GM15510 (cell line): ENCODE data around the gene LIPC.

Experiments
- POLR2A ChIP-seq: IDR thresholded peaks from 3 replicates; pipeline ENCODE4 v1.6.1; 2011; ENCODE audit warnings: borderline replicate concordance; ENCODE audit not compliant: insufficient read length; ENCODE audit errors: extremely low read depth

Gene LIPC

DNA sequence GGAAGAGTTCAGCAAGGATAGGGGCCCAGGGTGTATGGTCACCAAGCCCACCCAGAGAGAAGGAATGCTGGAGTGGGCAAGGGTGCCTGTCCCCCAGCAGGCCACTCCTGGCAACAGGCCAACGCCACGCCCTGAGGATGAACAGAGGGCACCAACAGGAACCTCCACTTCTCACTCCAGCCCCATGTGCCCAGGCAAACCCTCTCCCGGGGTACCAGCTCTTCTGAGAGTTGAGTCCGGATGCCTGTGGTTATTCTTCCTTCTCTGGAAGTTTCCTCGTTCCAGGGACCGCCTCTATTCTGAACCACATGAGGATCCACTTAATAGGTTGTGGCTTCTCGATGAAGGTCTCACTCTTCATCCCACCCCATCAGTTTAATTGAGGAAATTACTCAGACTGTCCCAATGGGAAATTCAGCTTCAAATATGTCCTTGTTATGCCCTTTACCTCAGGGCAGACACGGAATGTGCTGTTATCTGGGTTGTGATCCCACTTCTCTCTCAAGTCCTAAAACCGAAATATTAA, 114.3 kb downstream of the LIPC start:
- TF ChIP-seq POLR2A = no peak

DNA sequence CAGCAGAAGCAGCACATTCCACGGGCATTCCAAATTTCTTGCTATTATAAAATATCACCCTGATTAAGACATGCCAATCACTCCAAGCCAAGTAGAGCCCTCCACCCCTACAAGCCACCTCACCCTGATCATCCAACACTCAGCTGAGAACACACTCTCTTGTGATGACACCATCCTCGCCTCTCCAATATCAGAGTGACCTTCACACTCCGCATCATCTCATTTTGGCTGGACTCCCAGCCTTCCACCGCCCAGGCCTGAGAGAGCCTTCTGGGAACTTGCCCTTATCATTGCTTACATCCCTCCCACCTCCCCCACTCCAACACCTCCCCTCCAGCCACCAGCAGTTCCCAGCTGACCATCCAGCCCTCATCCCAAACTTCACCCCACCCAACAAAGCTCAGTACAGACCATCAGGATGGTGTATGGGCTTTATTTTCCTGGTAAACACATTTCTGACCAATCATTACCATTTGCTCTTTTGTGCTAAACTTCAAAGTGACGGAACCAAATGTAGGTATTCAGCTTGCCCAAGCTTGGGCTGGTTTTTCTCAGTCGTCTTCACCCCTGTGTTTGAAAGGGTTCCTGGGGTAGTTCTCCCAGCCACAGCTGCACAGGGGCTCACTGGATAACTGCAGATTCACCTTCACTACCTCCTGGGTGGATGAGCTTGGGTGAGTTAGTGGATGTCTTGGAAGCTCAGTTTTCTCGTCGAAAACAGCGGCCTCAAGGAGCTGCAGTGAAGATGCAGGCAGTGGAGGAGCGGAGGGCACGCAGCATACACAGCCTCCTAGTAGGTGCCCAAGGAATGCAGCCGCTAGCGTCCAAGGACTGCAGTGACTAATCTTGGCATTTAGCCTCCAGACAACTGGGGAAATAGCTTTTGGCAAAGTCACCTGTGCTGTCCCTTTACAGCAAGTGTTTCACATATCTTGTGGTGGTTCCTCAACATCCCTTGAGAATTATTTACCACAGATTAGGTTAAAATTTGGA, 115.1 kb downstream of the LIPC start:
- TF ChIP-seq POLR2A = no peak

DNA sequence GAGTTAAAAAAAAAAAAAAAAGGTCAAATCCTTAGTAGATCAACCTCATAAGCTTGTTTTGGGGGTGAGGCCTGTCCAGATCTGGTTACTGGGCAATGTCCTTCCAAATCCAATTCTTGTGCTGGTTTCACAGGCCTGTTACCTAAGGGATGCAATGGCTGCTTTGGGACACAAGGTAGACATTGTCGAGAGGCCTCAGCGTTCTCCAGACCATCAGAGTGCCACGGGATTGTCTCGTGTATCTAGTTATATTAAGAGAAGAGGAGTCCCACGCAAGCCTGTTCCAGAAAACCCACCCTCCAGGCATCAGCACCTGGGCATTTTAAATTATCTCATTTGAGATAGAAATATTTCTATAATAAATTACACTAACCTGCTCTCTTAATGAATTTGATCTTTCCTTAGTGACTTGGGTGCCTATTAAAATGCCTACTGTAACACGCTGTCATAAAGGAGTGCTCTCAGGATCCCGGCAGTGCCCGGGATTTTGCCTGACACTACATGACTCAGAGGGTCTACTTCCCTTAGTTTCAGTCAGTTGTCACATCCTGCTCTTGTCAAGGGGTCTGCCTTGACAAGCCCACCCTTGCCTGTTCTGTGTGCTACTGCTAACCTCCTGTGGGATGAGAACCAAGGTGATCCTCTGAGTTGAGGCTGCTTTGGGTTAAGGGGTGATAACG, 116.0 kb downstream of the LIPC start:
- TF ChIP-seq POLR2A = no peak

DNA sequence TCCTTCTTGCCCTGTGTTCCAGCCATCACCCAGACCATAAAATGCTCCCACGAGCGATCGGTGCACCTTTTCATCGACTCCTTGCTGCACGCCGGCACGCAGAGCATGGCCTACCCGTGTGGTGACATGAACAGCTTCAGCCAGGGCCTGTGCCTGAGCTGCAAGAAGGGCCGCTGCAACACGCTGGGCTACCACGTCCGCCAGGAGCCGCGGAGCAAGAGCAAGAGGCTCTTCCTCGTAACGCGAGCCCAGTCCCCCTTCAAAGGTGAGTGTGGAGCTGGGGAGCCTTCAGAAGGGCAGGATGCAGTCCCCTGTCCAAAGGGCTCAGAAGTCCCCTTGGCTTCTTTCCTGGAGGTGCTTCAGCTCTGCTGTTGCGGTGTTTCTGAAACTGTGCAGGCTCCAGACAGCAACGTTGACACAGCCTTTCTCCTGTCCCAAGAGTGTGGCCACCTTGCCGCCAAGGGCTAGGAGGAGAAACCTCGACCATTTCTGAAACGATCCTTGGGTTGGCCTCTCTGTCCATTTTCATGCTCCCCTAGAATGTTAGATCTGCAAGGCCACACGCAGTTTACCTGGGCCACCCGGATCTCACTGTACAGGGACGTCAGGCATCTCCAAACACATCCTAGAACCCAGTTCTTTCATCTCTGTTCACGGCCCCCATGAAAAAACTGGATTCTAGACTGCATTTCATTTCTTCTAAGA, 116.7 kb downstream of the LIPC start:
- TF ChIP-seq POLR2A = no peak

DNA sequence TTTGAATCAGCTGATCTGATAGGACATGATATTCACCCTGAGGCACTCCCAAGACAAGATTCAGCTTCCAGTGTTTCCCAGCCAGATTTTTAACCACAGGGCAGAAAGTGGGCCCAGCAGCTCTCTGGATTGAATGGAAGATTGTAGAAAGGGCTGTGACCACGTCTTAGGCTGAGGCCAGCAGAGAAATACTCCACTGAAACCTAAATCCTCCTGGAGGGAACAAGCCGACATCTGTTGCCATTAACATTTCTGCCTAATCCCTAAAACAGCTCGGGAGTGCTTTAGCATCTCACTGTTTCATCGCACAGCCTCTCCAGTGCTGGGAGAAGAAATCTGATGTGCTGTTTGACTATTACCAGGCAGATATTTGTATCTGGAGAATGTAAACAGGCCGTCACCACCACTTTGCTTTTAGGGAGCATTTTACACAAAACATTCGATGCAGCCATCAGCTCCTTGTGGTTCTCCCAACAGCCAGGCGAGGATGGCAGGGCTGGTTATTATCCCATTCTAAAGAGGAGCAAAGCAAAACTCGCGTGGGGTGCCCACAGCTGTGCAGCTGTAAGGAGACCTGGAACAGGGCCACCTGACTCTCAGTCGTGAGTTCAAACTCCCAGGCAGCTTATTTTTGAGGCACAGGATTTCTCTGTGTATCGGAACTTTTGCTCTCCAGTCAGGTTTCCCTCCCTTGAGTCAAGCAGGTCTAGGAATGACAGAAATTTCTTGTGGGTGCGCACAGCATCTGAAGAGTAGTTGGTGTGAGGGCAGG, 117.4 kb downstream of the LIPC start:
- TF ChIP-seq POLR2A = no peak

DNA sequence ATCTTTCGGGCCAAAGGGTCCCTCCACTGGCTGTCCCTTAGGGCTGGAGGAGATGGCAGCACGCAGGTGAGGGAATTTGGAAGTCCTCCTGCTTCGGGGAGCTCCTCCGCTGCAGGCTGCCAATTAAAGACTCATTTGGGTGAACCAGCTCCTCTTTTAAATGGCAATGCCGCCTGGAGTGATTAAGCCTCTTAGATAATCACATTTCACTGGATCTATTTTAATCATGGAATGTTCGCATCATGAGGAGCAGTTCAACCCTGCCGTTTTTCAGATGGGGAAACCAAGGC, 117.9 kb downstream of the LIPC start:
- TF ChIP-seq POLR2A = no peak

DNA sequence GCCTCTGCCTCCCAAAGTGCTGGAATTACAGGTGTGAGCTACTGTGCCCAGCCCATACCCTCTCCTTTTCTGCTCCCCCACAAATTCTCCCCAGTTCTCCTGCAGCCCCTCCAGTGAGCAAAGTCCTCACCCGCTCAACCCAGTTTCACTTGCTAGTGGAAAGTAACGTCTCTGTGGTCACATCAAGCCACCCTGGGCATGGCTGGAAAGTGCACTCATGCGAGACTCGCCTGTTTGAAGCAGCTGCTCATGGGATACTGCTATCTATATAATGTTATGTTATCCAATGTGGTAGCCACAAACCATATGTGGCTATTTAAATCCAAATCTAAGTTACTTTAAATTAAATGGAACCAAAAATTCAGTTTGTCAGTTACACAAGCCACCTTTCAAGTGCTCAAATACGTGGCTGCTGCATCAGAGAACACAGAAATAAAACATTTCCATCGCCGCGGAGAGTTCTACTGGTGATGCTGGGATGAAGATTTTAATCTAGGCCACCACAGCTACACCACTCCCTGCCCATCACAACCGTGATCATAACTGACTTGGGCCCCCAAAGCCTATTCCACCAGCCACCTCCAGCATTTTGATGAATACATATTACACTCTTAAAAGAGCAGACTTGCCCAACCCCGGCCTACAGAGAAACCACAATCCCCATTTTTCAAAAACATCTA, 119.4 kb downstream of the LIPC start:
- no peak for TF ChIP-seq POLR2A

DNA sequence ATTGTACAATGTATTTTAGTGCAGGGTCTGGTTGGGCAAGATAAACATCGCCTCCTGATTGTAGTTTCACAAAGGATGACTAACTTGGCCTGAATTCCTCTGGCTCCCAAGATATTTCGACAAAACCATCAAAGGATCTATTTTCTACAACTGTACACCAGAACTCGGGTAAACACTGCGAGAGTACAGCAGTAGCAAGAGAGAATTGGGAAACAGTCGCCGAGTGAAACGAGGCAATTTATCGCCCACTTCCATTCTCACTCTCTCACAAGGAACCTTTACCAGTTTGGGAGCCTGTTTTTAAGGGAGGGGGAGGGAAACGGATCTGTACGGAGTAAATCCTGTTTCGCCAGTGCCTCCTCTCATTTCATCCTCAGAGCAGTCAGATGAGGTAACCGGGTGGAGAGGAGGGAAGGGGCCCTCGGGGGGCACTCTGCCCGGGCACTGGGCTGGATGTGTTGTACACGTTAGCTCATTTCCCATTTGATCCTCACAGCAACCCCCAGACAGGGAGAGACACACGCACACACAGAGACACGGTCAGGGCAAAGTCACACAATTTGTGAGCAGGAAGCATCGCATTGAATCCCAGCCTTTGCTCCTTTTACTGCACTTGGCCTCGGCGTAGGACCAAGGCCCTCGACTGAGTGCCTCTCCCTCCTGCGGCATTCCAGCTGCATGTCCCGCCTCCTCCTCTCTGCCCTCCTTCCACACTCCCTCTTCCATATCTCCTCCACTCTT, 120.1 kb downstream of the LIPC start:
- no peak for TF ChIP-seq POLR2A

DNA sequence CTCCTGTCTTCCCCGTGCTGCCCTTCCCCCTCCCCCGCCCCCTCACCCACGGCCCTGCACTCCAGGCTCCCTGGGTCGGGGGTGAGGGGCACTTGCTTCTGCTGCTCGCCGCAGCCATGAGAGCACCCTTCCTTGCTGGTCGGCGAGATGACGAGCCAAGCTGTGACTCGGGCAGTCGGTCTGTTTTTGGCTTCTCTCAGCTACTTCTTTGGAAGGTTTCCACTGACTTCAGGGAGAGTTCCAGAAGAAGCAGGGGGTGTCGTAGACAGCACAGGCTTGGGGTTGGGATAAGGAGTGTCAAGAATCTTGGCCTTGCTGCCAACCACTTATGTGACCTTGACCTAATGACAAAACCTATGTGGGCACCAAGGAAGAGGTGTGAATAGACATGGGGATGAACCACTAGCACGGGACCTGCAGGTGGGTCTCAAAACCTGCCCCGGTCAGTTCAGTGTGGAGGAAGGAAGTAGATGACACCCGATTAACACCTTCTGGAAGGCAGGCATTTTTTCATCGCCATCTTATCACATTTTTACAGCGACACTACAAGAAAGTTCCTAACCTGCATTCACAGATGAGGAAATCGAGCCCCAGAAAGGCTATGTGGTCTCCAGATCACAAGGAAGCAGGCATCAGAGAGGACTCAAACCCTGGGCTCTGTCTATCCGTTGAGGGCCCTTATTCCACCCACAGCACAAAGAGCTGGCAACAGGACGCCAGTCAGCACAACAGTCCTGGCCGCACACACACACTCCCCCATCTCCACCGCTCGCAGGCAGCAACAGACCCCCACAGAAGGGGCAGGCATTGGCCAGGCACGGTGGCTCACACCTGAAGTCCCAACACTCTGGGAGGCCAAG, 120.9 kb downstream of the LIPC start:
- TF ChIP-seq POLR2A = no peak

DNA sequence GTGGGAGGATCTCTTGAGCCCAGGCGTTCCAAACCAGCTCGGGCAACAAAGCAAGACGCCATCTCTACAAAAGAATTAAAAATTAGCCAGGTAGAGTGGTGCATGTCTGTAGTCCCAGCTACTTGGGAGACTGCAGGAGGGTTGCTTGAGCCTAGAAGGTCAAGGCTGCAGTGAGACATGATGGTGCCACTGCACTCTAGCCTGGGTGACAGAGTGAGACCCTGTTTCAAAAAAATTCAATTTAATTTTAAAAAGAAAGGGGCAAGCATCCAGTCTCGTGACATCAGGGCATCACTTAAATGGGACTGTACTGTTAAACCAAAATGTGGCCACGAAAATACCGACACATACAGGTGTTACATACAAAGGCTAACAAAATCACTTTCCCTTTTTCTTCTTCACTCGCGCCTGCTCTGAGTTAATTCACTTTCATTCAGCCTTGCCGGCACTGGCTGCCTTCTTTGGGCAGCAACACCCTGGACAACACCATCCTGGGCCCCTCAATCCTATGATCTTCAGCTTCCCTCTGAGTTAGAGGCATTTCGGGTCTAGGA, 121.7 kb downstream of the LIPC start:
- no peak for TF ChIP-seq POLR2A

DNA sequence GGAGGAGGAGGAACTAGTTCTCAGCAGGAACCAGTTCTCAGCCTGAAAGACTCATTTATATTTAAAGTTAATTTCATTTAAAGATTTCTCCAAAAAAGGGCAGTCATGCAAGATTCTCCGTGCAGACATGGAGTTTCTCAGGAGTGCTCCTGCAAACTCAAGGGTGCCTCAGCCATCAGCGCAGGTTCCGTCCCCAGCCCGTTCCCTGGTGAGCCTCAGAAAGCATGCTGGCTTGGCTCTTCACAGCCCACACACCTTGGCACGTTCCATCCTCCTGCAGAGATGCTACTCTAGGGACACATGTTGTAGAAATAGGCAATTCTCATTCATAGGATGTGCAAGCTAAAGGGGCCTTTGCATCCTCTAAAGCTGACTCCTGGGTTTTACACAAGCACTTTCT, 123.0 kb downstream of the LIPC start:
- TF ChIP-seq POLR2A = no peak

DNA sequence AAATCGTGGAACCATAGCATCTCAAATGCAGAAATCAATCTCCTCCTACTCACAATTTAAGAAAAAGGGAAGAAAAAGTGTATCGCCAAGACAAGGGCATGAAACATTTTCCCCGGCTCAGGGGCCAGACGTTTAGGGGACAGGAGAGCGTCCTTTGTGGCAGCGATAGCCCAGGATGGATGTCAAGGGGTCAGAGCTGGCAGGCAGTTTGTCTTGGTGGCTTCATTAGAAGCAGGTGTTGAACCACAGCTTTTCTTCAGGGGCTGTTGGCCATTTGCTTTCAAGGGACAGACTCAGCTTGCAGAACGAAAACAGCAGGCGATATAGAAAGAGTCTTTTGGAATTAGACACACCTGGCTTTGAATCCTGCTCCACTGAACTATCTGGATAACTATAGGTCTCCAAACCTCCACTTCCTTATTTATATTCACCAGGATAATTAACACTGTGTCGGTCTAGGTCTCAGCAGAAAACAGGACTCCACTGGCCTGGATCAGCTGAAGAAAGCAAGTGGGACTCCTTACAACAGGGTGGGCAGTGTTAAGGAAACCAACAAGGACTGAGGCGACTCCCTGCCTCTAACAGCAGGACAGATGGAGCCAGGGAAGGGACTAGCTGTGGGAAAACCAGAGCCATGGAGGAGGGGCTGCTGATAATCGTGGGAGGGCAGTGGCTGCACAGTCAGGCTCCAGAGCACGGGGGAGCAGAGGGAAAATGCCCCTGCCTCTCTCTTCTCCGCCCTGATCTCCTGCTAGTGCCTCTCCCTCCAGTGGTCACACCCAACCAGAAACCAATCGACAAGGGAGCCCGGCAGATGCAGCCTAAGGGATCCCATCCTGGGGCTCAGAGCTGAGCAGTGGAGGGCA, 123.6 kb downstream of the LIPC start:
- TF ChIP-seq POLR2A = no peak

DNA sequence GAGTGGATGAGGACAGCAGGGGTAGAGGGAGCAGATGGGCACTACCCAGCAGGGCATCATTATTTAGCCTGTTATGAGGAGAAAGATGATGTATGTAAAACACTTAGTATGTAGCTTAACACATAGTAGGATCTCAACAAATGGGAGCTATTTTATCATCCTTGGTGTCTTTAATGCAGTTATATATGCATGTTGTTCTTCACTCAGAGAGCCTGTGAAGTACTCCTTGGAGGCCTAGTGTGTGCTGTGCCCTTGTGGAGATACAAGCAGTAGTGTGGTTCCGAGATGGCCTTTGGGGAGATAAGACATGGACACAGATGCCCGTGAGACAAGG, 124.2 kb downstream of the LIPC start:
- no peak for TF ChIP-seq POLR2A
